Thoracic aorta (tissue), 2 donors: ENCODE data around the gene CALHM1. TPM values are rescaled to one million over a fixed set of nuclear protein-coding genes. Genes with fewer than 3 reads are reported as not detected.

Source experiments
- ATAC-seq: fragments of 150-250 bp; one replicate; pipeline ENCODE4 v1.8.0; 2017; ENCODE audit warnings: low read depth; ENCODE audit not compliant: insufficient number of reproducible peaks, low FRiP score
- DNase-seq: peaks from one replicate; pipeline ENCODE4 v3.0.0-alpha.2; 2020; ENCODE audit warnings: low spot score
- H3K27ac ChIP-seq, 2 donors: fragments of 200-600 bp; sonication (generic); 1 replicate in 1 of 2; 2 replicates in 1 of 2; pipeline ENCODE4 v1.5.1; 2016; ENCODE audit warnings: mild to moderate bottlenecking in 2 of 2, moderate library complexity in 2 of 2
- H3K27me3 ChIP-seq: fragments of 200-600 bp; sonication (generic); replicated peaks from 2 replicates; pipeline ENCODE4 v1.6.0; 2016; ENCODE audit warnings: mild to moderate bottlenecking; ENCODE audit not compliant: insufficient read depth
- H3K36me3 ChIP-seq: fragments of 200-600 bp; sonication (generic); one replicate; pipeline ENCODE4 v1.5.1; 2016
- H3K4me1 ChIP-seq, 2 donors: fragments of 200-600 bp; sonication (generic); 1 replicate in 1 of 2; 2 replicates in 1 of 2; pipeline versions ENCODE4 v1.5.1 to v1.6.0; 2016; ENCODE audit warnings: low read depth in 2 of 2, mild to moderate bottlenecking in 1 of 2; ENCODE audit not compliant: control insufficient read depth in 1 of 2
- H3K4me3 ChIP-seq: fragments of 200-600 bp; sonication (generic); 2 replicates; pipeline ENCODE4 v1.5.1; 2016; ENCODE audit warnings: mild to moderate bottlenecking
- H3K9me3 ChIP-seq: fragments of 200-600 bp; sonication (generic); 2 replicates; pipeline ENCODE4 v1.5.1; 2016
- total RNA-seq, 2 donors: library from RNA; depleted of rRNA; stranded (reverse); fragments of >200 nt; gene quantifications; one replicate each; pipeline versions ENCODE4 v1.1.0 to v1.2.3, GENCODE V29; 2016
- TF ChIP-seq, protein P1 (sequence below): fragments of 200-600 bp; sonication (generic); IDR thresholded peaks from one replicate; pipeline ENCODE4 v1.5.1; 2019; ENCODE audit warnings: antibody characterized with exemption

CALHM1 gene
- total RNA-seq, 2 donors from 2014 or later = not detected

DNA sequence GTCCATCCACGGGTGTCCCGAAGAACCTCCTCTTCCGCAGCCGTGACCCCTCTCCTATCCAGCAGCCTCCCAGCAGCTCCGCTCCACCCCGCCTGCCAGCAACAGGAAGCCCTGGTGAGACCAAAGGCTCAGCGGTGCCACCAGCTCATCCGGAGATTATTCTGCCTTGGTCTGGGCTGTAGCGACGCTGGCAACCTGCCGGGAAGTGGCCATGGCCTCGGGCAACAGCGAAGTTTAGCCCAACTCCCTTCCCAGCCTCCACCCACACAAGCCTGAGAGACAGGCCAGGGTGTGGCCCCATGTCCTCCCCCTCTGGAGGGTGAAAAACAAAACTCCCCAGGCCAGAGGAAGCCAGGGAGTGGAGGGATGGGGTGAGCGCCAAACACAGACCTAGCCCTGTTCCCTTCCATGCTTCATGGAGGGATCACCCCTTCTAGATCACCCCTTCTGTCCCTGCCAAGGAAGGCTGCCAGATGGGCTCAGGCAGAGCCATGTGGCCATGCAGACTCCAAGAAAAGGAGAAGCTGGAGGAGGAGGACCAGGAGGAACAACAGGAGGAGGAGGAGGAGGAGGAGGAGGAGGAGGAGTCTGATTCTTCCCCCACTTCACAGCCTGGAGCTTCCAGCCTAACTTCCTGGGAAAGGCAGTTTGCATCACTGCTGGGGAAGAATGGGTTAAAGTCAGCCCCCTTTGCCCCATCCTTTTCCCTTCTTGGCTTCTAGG is 7.4 kb downstream of the CALHM1 start:
- Histone ChIP-seq H3K27ac (peak overlapping the region; percentile 93 to 96), H3K27me3 (no peaks in the 10 kb centered on the region), H3K4me1 (peaks cover 46 to 53% of the 10 kb centered on the region in 2 donors), H3K9me3 (no peaks in the 10 kb centered on the region), H3K4me3 (peak overlapping the region; percentile 91), H3K36me3 (peaks cover 27% of the 10 kb centered on the region)
- peak; percentile 40 for DNase-seq
- peak; percentile 48 for ATAC-seq
- TF ChIP-seq, protein P1, sequence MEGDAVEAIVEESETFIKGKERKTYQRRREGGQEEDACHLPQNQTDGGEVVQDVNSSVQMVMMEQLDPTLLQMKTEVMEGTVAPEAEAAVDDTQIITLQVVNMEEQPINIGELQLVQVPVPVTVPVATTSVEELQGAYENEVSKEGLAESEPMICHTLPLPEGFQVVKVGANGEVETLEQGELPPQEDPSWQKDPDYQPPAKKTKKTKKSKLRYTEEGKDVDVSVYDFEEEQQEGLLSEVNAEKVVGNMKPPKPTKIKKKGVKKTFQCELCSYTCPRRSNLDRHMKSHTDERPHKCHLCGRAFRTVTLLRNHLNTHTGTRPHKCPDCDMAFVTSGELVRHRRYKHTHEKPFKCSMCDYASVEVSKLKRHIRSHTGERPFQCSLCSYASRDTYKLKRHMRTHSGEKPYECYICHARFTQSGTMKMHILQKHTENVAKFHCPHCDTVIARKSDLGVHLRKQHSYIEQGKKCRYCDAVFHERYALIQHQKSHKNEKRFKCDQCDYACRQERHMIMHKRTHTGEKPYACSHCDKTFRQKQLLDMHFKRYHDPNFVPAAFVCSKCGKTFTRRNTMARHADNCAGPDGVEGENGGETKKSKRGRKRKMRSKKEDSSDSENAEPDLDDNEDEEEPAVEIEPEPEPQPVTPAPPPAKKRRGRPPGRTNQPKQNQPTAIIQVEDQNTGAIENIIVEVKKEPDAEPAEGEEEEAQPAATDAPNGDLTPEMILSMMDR = no peak

- DNase-seq (no peak), ATAC-seq (no peak)
- Histone ChIP-seq H3K4me3 (peak overlapping the region; percentile 91), H3K27me3 (no peaks in the 10 kb centered on the region), H3K9me3 (no peaks in the 10 kb centered on the region), H3K4me1 (peaks cover 52 to 60% of the 10 kb centered on the region in 2 donors), H3K27ac (peak overlapping the region; percentile 93 to 96), H3K36me3 (peaks cover 27% of the 10 kb centered on the region)
- TF ChIP-seq, protein P1 = no peak
Measured at GRCh38 chr10:103450201-103450695, 8.5 kb downstream of the CALHM1 start.

DNA sequence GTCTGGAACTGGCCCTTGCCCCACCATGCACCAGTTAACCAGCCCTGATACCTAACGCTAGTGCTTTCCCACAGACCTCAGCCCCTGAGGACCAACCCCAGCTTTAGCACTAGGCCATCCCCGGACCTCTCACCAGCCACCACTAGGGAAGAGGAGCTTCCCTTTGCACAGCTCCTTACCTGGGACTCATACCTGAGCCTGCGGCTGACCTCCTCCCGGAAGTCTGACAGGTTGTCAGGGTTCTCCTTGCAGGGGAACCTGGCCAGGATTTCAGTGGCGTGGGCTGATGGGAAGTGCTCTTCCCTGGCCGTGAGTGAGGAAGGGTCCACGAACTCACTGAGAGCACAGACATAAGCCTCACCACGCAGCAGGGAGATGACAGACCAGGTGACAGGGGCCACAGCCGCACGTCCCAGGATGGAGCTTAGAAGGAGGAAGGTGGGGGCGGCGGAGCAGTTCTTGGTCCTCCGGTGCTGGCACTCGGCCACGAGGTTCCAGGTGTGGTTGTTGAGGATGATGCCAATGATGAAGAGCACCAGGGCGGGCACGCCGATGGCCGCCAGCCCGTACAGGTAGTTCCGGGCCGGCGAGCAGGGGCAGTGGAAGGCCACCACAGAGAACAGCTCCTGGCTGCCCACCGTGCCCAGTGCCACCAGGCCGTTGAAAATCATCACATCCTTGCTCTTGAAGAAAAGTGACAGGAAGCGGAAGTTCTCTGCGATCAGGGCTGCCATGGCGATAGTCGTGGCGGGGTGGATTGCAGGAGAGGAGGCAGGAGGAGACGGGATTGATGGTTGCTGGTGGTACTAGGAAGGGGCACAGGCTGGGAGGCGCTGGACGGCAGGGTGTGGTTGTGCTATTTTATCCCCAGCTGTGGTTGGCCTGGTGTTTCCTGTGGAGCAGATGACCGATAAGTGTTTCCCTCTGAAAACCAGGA is 9.2 kb downstream of the CALHM1 start:
- no peak for ATAC-seq
- Histone ChIP-seq H3K27me3 (no peaks in the 10 kb centered on the region), H3K36me3 (peaks cover 30% of the 10 kb centered on the region), H3K27ac (peak overlapping the region; percentile 93 to 96), H3K4me3 (peak overlapping the region; percentile 91), H3K9me3 (no peaks in the 10 kb centered on the region), H3K4me1 (peaks cover 59 to 68% of the 10 kb centered on the region in 2 donors)
- TF ChIP-seq, protein P1 = no peak
- DNase-seq = no peak

GRCh38 chr10:103448746-103449145 is 10.0 kb downstream of the CALHM1 start:
- Histone ChIP-seq H3K4me3 (peak overlapping the region; percentile 91), H3K27ac (peak overlapping the region; percentile 73 to 96), H3K36me3 (peaks cover 37% of the 10 kb centered on the region), H3K4me1 (peaks cover 59 to 72% of the 10 kb centered on the region in 2 donors), H3K27me3 (no peaks in the 10 kb centered on the region), H3K9me3 (no peaks in the 10 kb centered on the region)
- ATAC-seq = peak; percentile 44
- no peak for DNase-seq
- TF ChIP-seq, protein P1 = no peak

DNA sequence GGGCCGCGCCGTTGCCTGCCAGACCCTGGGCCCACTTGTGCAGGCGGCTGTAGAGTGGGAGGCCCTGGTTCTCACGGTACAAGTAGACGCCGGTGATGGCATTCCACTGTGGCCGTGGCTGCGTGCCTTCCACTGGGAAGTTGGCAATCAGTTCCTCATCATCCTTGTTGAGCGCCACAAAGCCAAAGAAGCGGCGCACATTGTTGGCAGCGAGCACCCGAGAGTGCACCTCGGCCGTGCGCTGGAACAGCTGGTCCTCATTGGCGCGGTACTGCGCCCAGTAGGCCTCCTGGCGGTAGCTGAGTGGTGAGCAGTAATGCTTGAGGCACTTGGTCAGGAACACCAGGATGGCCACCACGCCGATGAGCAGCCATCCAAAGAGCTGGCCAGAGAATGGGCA is 11.5 kb downstream of the CALHM1 start:
- Histone ChIP-seq H3K4me1 (peaks cover 57 to 66% of the 10 kb centered on the region in 2 donors), H3K27me3 (no peaks in the 10 kb centered on the region), H3K36me3 (peaks cover 47% of the 10 kb centered on the region), H3K4me3 (no peak overlapping the region), H3K9me3 (no peaks in the 10 kb centered on the region), H3K27ac (peak overlapping the region; percentile 73 to 96)
- ATAC-seq = no peak
- TF ChIP-seq, protein P1 = no peak
- no peak for DNase-seq
